Measurements from ENCODE around the gene ARMH1.

- TF ChIP-seq CTCF (IDR thresholded peaks at IDR 0.05; ENCODE audit: low read depth, low read length) (peak; percentile 95), MAX (IDR thresholded peaks at IDR 0.05; ENCODE audit: low read depth, low read length) (no peak), POLR2A (IDR thresholded peaks at IDR 0.05; ENCODE audit: extremely low read depth, insufficient read length) (no peak), MYC (IDR thresholded peaks at IDR 0.05; ENCODE audit: low read depth, low read length) (no peak)
Observed at GRCh38 chr1:44655609-44656008, 18.9 kb upstream of the ARMH1 start.
